Dermis microvascular lymphatic vessel endothelial cell (primary cell): ENCODE data around the gene MMD2. TPM values are rescaled to one million over a fixed set of nuclear protein-coding genes. Genes with fewer than 3 reads are reported as not detected.
A peak's percentile ranks its signal among the peaks of the same experiment; 100 is the strongest.
"Not testable (repeated sequence)": the region's sequence is repeated elsewhere in the genome, so short reads cannot be mapped to it uniquely, and the experiment has no call there.

Experiments
- DNase-seq, 2 donors: peaks; one replicate each; pipeline versions ENCODE4 v3.0.0 to v3.0.0-alpha.2; 2010; ENCODE audit warnings: low read depth in 2 of 2
- total RNA-seq: library from RNA; depleted of rRNA; stranded (reverse); fragments of >200 nt; gene quantifications from 2 replicates; pipeline ENCODE4 v1.2.1, GENCODE V29; 2014

Gene MMD2
- total RNA-seq, 1 donor from 2014 or later: not detected

DNA sequence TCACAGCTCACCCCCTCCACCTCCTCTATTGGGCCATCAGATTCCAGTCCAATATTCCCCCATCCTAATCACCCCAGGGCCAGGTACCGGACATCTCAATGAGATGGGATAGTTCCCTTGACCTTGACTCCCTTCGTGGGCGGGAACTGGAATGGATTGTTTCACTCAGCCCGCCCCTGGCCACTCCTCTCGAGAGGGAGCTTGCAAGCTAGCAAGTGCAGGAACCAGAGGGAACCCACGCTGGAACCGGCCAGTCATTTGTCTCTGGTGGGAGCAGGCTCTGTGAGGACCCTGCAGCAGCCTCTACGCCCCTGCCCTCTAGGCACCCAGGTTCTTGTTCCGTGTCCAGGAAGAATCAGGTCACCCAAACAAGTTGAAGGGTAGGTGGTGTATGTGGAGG lies 64.5 kb downstream of the MMD2 start:
- DNase-seq: no peak

DNA sequence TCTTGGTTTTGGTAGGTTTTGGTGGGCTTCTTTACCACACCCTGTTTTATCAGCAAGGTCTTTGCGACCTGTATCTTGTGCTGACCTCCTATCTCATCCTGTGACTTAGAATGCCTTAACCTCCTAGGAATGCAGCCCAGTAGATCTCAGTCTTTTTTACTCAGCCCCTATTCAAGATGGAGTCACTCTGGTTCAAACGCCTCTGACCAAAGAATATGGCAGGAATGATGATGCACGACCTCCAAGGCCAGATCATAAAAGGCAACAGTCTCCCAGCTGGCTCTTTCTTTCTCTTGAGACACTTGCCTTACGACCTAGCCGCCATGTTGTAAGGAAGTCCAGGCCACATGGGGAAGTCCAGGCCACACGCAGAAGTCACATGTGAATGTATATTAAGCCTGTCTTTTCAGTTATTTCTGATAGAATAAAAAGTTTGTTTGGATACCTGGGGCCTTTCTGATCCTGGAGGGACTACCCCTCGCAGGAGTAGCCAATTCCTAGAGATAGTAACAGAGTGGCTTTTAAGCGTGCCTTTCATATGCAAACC lies 65.0 kb downstream of the MMD2 start:
- no peak for DNase-seq

GRCh38 chr7:4893188-4893587 lies 65.8 kb downstream of the MMD2 start:
- DNase-seq: not testable (repeated sequence)

DNA sequence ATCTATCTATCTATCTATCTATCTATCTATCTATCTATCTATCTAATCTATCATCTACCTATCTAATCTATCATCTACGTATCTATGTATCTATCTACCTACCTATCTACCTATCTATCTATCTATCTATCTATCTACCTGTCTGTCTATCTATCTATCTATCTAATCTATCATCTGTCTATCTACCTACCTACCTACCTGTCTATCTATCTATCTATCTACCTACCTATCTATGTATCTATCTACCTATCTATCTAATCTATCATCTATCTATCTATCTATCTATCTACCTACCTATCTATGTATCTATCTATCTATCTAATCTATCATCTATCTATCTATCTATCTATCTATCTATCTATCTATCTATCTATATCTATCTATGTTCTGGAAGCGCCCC lies 67.5 kb downstream of the MMD2 start:
- DNase-seq: not testable (repeated sequence)

- DNase-seq: no peak
Measured at GRCh38 chr7:4889682-4890081, 69.3 kb downstream of the MMD2 start.

DNA sequence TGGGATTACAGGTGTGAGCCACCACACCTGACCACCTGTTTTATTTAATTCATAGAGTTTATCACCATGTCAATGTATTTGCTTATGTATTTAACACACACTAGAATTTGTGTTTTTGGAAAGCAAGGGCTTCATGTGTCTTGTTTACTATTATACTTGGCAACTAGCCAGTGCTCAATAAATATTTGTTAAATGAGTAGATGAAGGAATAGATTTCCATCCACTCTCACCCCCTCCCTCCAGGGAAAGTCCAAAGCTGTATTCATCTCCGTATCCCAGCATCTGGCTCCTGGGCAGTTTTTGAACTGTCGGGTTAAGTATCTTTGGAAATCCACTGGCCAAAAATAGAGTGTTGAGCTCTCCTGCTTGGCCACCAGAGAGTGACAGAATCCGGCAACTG lies 70.8 kb downstream of the MMD2 start:
- no peak for DNase-seq

DNA sequence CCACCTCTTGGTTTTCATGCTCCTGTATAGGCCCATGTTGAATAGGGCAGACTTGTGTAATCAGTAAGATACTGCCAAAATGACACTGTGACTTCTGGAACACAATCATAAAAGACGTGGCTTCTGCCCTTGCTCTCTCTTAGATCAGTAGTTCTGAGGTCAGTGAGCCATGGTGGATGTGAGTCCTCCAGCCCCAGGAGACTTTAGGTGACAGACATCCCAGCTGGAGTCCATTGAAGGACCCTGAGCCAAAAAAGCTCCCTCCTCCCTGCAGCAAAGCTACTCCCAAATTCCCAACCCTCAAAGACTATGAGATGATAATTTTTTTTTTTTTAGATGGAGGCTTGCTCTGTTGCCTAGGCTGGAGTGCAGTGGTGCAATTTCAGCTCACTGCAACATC lies 72.3 kb downstream of the MMD2 start:
- DNase-seq: no peak

GRCh38 chr7:4885317-4885807 lies 73.6 kb downstream of the MMD2 start:
- DNase-seq: no peak

DNA sequence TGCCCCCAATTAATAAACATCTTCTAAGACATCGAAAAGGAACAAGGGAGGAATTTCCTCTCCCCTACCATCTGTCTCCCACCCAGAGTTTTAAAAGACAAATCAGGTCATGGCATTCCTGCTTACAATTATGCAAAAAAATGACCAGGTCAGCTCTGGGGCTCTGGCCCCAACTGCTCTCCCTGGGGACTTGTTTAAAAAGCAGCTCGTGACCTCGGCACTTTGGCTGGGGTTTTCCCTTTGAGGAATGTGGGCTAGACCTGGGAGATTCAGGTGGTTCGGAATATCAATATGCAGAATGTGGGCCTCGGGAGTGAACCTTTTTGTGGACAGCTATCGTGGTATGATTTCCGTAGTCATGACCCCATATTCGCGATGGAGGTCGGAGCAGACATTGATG lies 74.8 kb downstream of the MMD2 start:
- no peak for DNase-seq

- peak; percentile 85 to 94 for DNase-seq
Measured at GRCh38 chr7:4883372-4884144, 75.4 kb downstream of the MMD2 start, which contains the start of gene RADIL. Gene RADIL (minus strand): TSS chr7:4883716. CDS start chr7:4878139, 5,577 bp downstream.

GRCh38 chr7:4883033-4883371 lies 76.0 kb downstream of the MMD2 start:
- DNase-seq: no peak

GRCh38 chr7:4882169-4883032 lies 76.6 kb downstream of the MMD2 start:
- peak; percentile 59 to 73 for DNase-seq

DNA sequence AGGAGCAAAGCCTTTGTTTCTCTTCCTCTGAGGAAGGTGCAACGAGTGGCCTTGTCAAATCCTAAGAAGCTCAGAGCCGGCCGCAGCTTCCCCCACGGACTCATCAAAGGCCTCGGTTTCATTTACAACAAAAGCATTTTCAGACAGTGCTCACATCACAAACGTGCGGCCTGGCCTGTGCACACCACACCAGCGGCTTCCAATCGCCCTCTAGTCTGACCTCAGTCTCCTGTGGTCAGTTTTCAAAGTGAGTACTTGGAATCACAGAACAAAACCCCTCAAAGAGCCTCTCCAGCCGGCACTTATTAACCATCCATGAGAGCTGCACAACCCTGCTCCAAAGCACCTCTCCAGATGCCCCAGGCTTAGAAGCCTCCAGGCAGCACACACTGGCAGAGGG lies 78.8 kb downstream of the MMD2 start:
- no peak for DNase-seq

DNA sequence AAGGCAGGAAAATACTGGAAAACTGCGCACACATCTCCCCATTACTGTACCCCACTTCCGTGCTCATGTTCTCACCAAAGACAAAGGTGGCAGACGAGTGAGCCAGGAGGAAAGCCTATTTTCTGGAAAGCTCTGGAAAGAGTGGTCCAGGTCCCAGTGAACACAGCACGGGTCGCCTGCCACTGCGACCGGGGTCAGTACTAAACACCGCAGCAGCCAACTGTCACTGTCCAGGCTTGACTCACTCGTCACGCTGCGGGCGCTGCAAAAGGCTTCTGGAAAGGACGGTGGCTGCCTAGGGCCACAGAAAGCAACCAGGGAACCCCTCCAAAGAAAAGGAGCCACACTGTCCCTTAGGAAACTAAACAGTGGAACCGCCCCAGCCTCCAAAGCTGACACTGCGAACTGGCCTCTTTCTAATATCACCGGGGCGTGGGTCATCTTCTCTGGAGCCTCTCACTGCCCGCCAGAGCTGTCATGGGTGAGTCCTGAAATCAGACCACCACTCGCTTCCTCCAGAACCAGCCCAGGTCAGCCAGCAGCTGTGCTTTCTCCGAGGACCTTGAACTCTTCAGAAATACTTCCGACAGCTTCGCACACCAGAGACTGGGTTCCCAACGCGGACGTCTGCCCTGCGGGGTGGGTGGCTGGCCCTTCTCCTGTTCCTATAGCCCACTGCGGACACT lies 79.4 kb downstream of the MMD2 start:
- no peak for DNase-seq

DNA sequence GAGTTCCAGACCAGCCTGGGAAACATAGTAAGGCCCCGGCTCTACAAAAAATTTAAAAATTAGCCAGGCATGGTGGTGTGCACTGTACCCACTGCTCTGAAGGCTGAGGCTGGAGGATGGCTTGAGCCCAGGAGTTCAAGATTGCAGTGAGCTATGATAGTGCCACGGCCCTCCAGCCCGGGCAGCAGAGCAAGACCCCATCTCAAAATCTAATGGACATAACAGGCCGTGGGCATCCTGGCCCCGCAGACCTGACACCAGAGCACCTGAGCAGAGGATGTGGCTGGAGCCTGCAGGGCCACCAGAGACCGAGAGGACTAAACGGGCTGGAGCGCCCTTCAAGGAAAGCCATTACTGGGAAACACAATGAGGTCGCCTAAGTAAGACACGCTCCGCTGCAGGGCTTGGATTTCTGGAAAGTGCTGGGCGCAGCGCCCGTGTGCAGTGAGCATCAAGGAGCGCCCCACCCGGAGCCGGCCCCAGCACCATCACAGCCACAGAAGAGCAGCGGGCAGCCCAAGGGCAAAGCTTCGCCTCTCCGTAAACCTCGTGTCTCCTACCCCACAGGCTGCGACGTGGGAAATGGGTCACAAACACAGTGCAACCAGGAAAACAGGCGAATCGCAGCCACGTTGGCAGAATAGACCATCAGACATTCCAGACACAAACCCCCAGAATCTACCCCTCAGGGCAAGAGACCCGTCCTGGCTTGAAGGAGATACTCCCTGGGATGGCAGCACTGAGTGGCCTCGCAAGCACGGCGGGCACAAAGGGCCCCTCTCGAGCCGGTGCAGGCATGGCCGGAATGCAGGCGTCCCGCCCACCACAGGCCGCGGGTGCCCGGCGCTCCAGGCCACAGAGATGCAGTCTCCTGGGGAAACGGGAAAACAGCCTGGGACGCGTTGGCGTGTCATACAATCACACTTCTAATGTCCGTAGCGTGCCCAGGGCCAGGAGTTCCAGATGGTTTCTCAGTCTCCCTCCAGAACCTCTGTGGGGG lies 80.4 kb downstream of the MMD2 start:
- DNase-seq: no peak

DNA sequence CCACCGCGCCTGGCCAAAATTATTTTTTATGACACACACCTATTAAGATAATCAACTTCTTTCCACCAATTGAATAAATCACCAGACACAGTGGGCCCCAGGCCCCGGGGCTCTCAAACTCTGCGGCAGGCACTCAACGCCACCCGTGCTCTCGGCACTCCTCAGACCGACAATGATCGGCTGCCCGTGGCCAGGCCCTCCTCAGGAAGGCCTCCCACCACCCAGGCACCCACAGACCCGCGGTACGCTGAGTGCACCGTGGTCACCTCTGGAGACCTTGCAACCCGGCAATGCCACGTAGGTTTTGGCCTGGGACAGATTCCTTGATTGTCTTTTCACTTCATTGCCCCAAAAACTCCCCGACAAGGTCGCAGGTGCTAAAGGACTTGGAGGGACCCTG lies 82.4 kb downstream of the MMD2 start:
- no peak for DNase-seq

DNA sequence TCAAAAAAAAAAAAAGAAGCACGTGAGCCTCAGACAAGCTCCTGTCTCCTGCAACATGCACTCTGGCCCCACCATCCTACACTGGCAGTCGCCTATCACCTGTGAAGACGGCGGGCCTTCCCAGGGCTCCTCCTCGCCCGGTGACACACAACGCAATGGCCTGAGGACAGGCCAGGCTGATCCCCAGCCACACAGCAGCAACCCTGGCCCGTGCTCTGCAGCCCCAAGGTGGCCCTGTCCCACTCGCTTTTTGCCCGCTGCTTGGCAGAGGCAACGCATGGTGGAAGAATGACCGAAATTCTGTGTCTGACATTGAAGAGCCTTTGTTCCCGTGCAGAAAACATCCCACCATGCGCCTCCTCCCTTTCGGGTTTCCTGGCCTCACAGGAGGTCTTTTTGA lies 83.6 kb downstream of the MMD2 start:
- no peak for DNase-seq

DNA sequence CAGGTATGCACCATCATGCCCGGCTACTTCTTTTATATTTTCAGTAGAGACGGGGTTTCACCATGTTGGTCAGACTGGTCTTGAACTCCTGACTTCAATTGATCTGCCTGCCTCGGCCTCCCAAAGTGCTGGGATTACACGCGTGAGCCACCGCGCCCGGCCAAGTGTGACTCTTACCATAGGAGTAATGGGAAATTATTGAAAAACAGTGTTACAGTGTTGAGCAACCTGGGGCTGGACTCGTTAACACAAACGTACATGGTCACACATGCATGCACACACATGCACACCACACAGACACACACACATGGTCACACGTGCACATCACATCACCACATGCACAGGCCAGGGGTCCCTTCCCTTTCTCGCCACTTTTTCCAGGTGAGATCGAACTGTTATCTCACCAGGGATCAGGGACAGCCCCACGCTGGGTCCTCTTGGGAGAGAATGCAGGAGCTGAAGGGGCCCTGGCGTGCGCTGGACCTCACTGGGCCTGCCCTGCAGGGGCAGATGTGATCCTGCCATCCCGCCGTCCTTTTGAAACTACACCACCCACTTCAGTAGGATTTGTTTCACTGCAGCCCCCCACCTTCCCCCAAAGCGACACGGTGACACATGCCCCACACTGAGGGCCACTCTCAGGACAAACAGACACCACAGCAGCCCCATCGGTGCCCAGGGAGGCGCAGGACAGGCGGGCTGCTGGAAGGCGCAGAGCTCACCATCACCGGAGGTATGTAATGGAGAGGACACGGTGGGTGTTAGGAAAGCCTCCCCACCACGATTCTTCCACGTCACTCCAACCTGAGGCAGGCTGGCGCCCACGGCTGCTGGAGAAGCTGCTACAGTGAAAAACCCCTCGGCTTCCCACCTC lies 85.7 kb downstream of the MMD2 start:
- no peak for DNase-seq

DNA sequence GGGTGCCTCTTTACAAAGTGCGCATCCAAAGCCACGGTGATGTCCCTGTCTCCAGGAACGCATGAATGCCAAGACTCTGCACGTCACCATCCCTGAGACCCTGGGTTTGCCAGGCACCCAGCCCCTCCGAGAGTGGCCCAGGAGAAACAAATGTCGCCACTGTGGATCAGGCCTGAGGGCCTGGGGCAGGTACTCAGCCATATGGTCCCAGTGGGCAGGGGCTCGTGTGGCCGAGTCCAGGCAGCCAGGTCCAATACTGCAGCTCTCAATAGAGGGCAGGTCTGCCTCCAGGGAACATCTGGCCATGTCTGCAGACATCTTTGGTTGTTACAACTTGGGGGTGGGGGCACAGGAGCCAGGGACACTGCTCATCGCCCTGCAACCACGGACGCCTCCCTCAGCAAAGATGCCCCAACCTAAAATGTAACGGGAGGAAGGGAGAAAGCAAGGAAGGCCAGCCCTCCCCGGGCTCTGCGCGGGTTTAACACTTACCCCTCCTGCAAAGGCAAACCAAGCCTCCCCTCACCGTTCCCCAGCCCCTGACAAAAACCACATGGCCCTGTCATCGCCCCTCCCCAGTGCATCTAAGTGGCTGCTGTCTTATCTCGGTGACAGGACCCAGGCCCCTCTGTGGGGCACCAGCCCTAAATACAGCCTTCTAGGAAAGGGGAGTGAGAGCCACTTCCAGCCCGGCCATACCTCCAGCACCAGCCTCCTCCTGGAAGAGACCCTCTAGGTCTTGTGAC lies 86.9 kb downstream of the MMD2 start:
- DNase-seq: no peak
